Measurements from ENCODE around the gene PRIMA1. TPM values are rescaled to one million over a fixed set of nuclear protein-coding genes. Genes with fewer than 3 reads are reported as not detected.

The PRIMA1 gene
- total RNA-seq, 1 experiment from 2014 or later, result 0.26 TPM

GRCh38 chr14:93693914-93694313, 94.4 kb downstream of the PRIMA1 start:
- CTCF ChIA-PET, result no interaction called here
- BruUV-seq (replicated peaks), result no TSS peak
- TF ChIP-seq TCF7L2 (IDR thresholded peaks at IDR 0.05; ENCODE audit: low read depth, low read length), result no peak
- TF ChIP-seq SIN3A (IDR thresholded peaks at IDR 0.05; ENCODE audit: borderline replicate concordance, insufficient read depth, low read depth, low read length), result no peak
- no peak for TF ChIP-seq POLR2AphosphoS5 (IDR thresholded peaks at IDR 0.05; ENCODE audit: low read depth, low read length)
- no peak for TF ChIP-seq REST (IDR thresholded peaks at IDR 0.05; ENCODE audit: insufficient read depth in 1 of 2, low read depth in 2 of 2, low read length in 1 of 2)
- TF ChIP-seq CTCF (IDR thresholded peaks at IDR 0.05), result no peak
- H3K4me1 ChIP-seq (ENCODE audit: control insufficient read depth, insufficient read depth, low read length), result no peaks in the 10 kb centered on the region
- no peak overlapping the region for H3K4me3 ChIP-seq (ENCODE audit: low read depth in 2 of 2, low read length in 2 of 2)
- H3K36me3 ChIP-seq (ENCODE audit: control insufficient read depth, insufficient read depth, low read length), result no peaks in the 10 kb centered on the region
- no peak overlapping the region for H3K27ac ChIP-seq (ENCODE audit: low read length)
- no peaks in the 10 kb centered on the region for H3K9me3 ChIP-seq (ENCODE audit: control insufficient read depth, insufficient read depth, low read depth, low read length)
- H3K27me3 ChIP-seq (ENCODE audit: control insufficient read depth, insufficient read depth, low read length), result peaks cover 4% of the 10 kb centered on the region
- ATAC-seq (no peak), DNase-seq (ENCODE audit: low read depth, low spot score) (no peak)
- intact Hi-C loops (cut with micrococcal nuclease; ENCODE audit: unreplicated experiment) (no loop called here), in situ Hi-C loops (cut with HindIII; ENCODE audit: low pct_unique_long_range_greater_than_20kb, low sequenced_read_pairs) (no loop called here)
- POLR2A ChIA-PET, result no interaction called here

GRCh38 chr14:93691042-93691780, 97.1 kb downstream of the PRIMA1 start:
- intact Hi-C loops (cut with micrococcal nuclease; ENCODE audit: unreplicated experiment), result no loop called here
- Histone ChIP-seq H3K36me3 (ENCODE audit: control insufficient read depth, insufficient read depth, low read length) (no peaks in the 10 kb centered on the region), H3K27me3 (ENCODE audit: control insufficient read depth, insufficient read depth, low read length) (peaks cover 15% of the 10 kb centered on the region), H3K4me1 (ENCODE audit: control insufficient read depth, insufficient read depth, low read length) (no peaks in the 10 kb centered on the region), H3K4me3 (ENCODE audit: low read depth in 2 of 2, low read length in 2 of 2) (no peak overlapping the region), H3K9me3 (ENCODE audit: control insufficient read depth, insufficient read depth, low read depth, low read length) (no peaks in the 10 kb centered on the region), H3K27ac (ENCODE audit: low read length) (no peak overlapping the region)
- CTCF ChIA-PET, result no interaction called here
- TF ChIP-seq REST (IDR thresholded peaks at IDR 0.05; ENCODE audit: insufficient read depth in 1 of 2, low read depth in 2 of 2, low read length in 1 of 2) (no peak), SIN3A (IDR thresholded peaks at IDR 0.05; ENCODE audit: borderline replicate concordance, insufficient read depth, low read depth, low read length) (no peak), CTCF (IDR thresholded peaks at IDR 0.05) (no peak), TCF7L2 (IDR thresholded peaks at IDR 0.05; ENCODE audit: low read depth, low read length) (no peak), POLR2AphosphoS5 (IDR thresholded peaks at IDR 0.05; ENCODE audit: low read depth, low read length) (no peak)
- no TSS peak for BruUV-seq (replicated peaks)
- in situ Hi-C loops (cut with HindIII; ENCODE audit: low pct_unique_long_range_greater_than_20kb, low sequenced_read_pairs), result no loop called here
- POLR2A ChIA-PET, result no interaction called here
- DNase-seq (ENCODE audit: low read depth, low spot score) (no peak), ATAC-seq (no peak)

Measured in Panc1 (cell line).